Measurements from ENCODE around the gene RUSC1.

RUSC1 gene

GRCh38 chr1:155293086-155293749 is 27.5 kb upstream of the RUSC1 start:
- no peak overlapping the region for H3K4me3 ChIP-seq (ENCODE audit: low read length)
- no peak for DNase-seq (ENCODE audit: low read depth, low spot score)

GRCh38 chr1:155294520-155295182 is 26.0 kb upstream of the RUSC1 start:
- H3K4me3 ChIP-seq (ENCODE audit: low read length): no peak overlapping the region
- DNase-seq (ENCODE audit: low read depth, low spot score): no peak

GRCh38 chr1:155295183-155295941 is 25.3 kb upstream of the RUSC1 start:
- H3K4me3 ChIP-seq (ENCODE audit: low read length): no peak overlapping the region
- DNase-seq (ENCODE audit: low read depth, low spot score): no peak

- no peak for DNase-seq (ENCODE audit: low read depth, low spot score)
- no peak overlapping the region for H3K4me3 ChIP-seq (ENCODE audit: low read length)
Measured at GRCh38 chr1:155295942-155296267, 24.8 kb upstream of the RUSC1 start.

- no peak overlapping the region for H3K4me3 ChIP-seq (ENCODE audit: low read length)
- no peak for DNase-seq (ENCODE audit: low read depth, low spot score)
Measured at GRCh38 chr1:155296661-155297060, 24.0 kb upstream of the RUSC1 start.

GRCh38 chr1:155297384-155297783 is 23.3 kb upstream of the RUSC1 start:
- H3K4me3 ChIP-seq (ENCODE audit: low read length): no peak overlapping the region
- no peak for DNase-seq (ENCODE audit: low read depth, low spot score)

GRCh38 chr1:155300024-155300423 is 20.7 kb upstream of the RUSC1 start:
- H3K4me3 ChIP-seq (ENCODE audit: low read length): no peak overlapping the region
- DNase-seq (ENCODE audit: low read depth, low spot score): no peak

GRCh38 chr1:155300553-155301329 is 20.0 kb upstream of the RUSC1 start:
- H3K4me3 ChIP-seq (ENCODE audit: low read length): no peak overlapping the region
- no peak for DNase-seq (ENCODE audit: low read depth, low spot score)

GRCh38 chr1:155301342-155301841 is 19.3 kb upstream of the RUSC1 start, which contains the start of gene PKLR:
TSS of gene PKLR (minus strand) at chr1:155301438. CDS start at chr1:155301395, 43 bp downstream.
- H3K4me3 ChIP-seq (ENCODE audit: low read length): no peak within 1 kb of the TSS
- DNase-seq (ENCODE audit: low read depth, low spot score): no peak

- DNase-seq (ENCODE audit: low read depth, low spot score): no peak
- H3K4me3 ChIP-seq (ENCODE audit: low read length): no peak overlapping the region
Measured at GRCh38 chr1:155304558-155305063, 16.1 kb upstream of the RUSC1 start.

- no peak overlapping the region for H3K4me3 ChIP-seq (ENCODE audit: low read length)
- no peak for DNase-seq (ENCODE audit: low read depth, low spot score)
Measured at GRCh38 chr1:155305881-155306391, 14.8 kb upstream of the RUSC1 start.

GRCh38 chr1:155307247-155307740 is 13.4 kb upstream of the RUSC1 start:
- peak; percentile 55 for DNase-seq (ENCODE audit: low read depth, low spot score)
- no peak overlapping the region for H3K4me3 ChIP-seq (ENCODE audit: low read length)

GRCh38 chr1:155308493-155309422 is 11.9 kb upstream of the RUSC1 start, which contains the start of gene FDPS:
TSS of gene FDPS (plus strand) at chr1:155308866. CDS start at chr1:155309790, 924 bp downstream.
- peak; percentile 99 for DNase-seq (ENCODE audit: low read depth, low spot score)
- H3K4me3 ChIP-seq (ENCODE audit: low read length): peak within 1 kb of the TSS; percentile 83

GRCh38 chr1:155309423-155310021 is 11.2 kb upstream of the RUSC1 start:
- H3K4me3 ChIP-seq (ENCODE audit: low read length): peak overlapping the region; percentile 83
- DNase-seq (ENCODE audit: low read depth, low spot score): no peak

GRCh38 chr1:155313261-155313660 is 7.4 kb upstream of the RUSC1 start:
- no peak for DNase-seq (ENCODE audit: low read depth, low spot score)

GRCh38 chr1:155316922-155317321 is 3.8 kb upstream of the RUSC1 start:
- no peak for DNase-seq (ENCODE audit: low read depth, low spot score)
- no peak overlapping the region for H3K4me3 ChIP-seq (ENCODE audit: low read length)

More at GRCh38 chr1:155313261-155313660, 7.4 kb upstream of the RUSC1 start:
- H3K4me3 ChIP-seq (ENCODE audit: low read length): no peak overlapping the region

GRCh38 chr1:155318082-155318481 is 2.6 kb upstream of the RUSC1 start:
- no peak for DNase-seq (ENCODE audit: low read depth, low spot score)
- H3K4me3 ChIP-seq (ENCODE audit: low read length): no peak overlapping the region
